ENCODE data around the gene SPATA24.
"Not testable (repeated sequence)": the region's sequence is repeated elsewhere in the genome, so short reads cannot be mapped to it uniquely, and the experiment has no call there.

The SPATA24 gene

GRCh38 chr5:139403787-139404483 is at the start of gene SPATA24:
TSS of gene SPATA24 (minus strand) at chr5:139404089. CDS start at chr5:139404060, 29 bp downstream.
- peak; percentile 89 for DNase-seq

- DNase-seq = no peak
Measured at GRCh38 chr5:139451878-139452660, 48.2 kb upstream of the SPATA24 start.

- DNase-seq = no peak
Measured at GRCh38 chr5:139451176-139451575, 47.3 kb upstream of the SPATA24 start.

- DNase-seq = no peak
Measured at GRCh38 chr5:139446956-139447779, 43.3 kb upstream of the SPATA24 start.

- DNase-seq = no peak
Measured at GRCh38 chr5:139445325-139446170, 41.7 kb upstream of the SPATA24 start.

GRCh38 chr5:139443831-139444453 is 40.1 kb upstream of the SPATA24 start:
- peak; percentile 44 for DNase-seq

GRCh38 chr5:139440416-139440815 is 36.5 kb upstream of the SPATA24 start:
- not testable (repeated sequence) for DNase-seq

- DNase-seq = peak; percentile 86
Measured at GRCh38 chr5:139439013-139439903, 35.4 kb upstream of the SPATA24 start, which contains the start of gene DNAJC18. TSS of gene DNAJC18 (minus strand) at chr5:139439525. CDS start at chr5:139439445, 80 bp downstream.

GRCh38 chr5:139438707-139439012 is 34.8 kb upstream of the SPATA24 start:
- no peak for DNase-seq

- no peak for DNase-seq
Measured at GRCh38 chr5:139435676-139436075, 31.8 kb upstream of the SPATA24 start.

GRCh38 chr5:139431706-139432105 is 27.8 kb upstream of the SPATA24 start:
- no peak for DNase-seq

GRCh38 chr5:139430015-139430414 is 26.1 kb upstream of the SPATA24 start:
- DNase-seq = no peak

- no peak for DNase-seq
Measured at GRCh38 chr5:139426203-139426885, 22.5 kb upstream of the SPATA24 start.

GRCh38 chr5:139425497-139425896 is 21.6 kb upstream of the SPATA24 start:
- DNase-seq = no peak

- DNase-seq = peak; percentile 58
Measured at GRCh38 chr5:139422307-139422893, 18.5 kb upstream of the SPATA24 start.

- no peak for DNase-seq
Measured at GRCh38 chr5:139419226-139420192, 15.6 kb upstream of the SPATA24 start.

- no peak for DNase-seq
Measured at GRCh38 chr5:139418793-139419192, 14.9 kb upstream of the SPATA24 start.

GRCh38 chr5:139417214-139417613 is 13.3 kb upstream of the SPATA24 start:
- DNase-seq = peak; percentile 85

- no peak for DNase-seq
Measured at GRCh38 chr5:139416651-139417050, 12.8 kb upstream of the SPATA24 start.
